Left colon (tissue), 2 donors: ENCODE measurements around the gene ARFGAP1. TPM values are rescaled to one million over a fixed set of nuclear protein-coding genes. Genes with fewer than 3 reads are reported as not detected.
A peak's percentile ranks its signal among the peaks of the same experiment; 100 is the strongest.
"Not testable (repeated sequence)": the region's sequence is repeated elsewhere in the genome, so short reads cannot be mapped to it uniquely, and the experiment has no call there.

Experiments
- ATAC-seq: fragments of 200-7000 bp; cut with Tn5 transposase; one replicate; pipeline ENCODE4 v1.9.1; 2020; ENCODE audit warnings: mild to moderate bottlenecking, moderate library complexity
- DNase-seq, 2 donors: peaks; one replicate each; pipeline ENCODE4 v3.0.0-alpha.2; 2020
- intact Hi-C, 2 donors: fragments of 100-400 bp; cut with DNase I in 1 of 2; cut with micrococcal nuclease in 1 of 2; formaldehyde crosslinking; loops; one replicate each; pipeline versions ENCODE4 v1.11.2 to v1.14.0; 2022; cut with DNase I, micrococcal nuclease
- total RNA-seq, 2 donors: library from RNA; stranded (reverse); fragmentation: NEBNext Ultra II Directional; extraction: Animal tissue kit (Norgen Biotek cat#: 25700); gene quantifications; one replicate each; pipeline ENCODE4 v1.2.1, GENCODE V29; 2021
- donor health status: DM: no; HTN: no; CAD: no.
- donor health status: DM: yes; HTN: yes; CAD: no.

ARFGAP1 gene
- total RNA-seq, 2 donors from 2014 or later, result 67.4 to 95.2 TPM

- intact Hi-C loops, result loop anchor here in 1 of 2 donors (10.0 kb wide), 1 partner anchor 183 kb away; no protein-coding TSS in a partner anchor
- DNase-seq (no peak), ATAC-seq (no peak)
Measured at GRCh38 chr20:63238031-63238430, 34.6 kb upstream of the ARFGAP1 start.

- intact Hi-C loops, result loop anchor here in 1 of 2 donors (10.0 kb wide), 1 partner anchor 184 kb away; no protein-coding TSS in a partner anchor
- ATAC-seq (peak; percentile 63), DNase-seq (no peak)
Measured at GRCh38 chr20:63238514-63239125, 34.0 kb upstream of the ARFGAP1 start.

GRCh38 chr20:63239431-63239830 lies 33.2 kb upstream of the ARFGAP1 start:
- DNase-seq (no peak), ATAC-seq (no peak)
- intact Hi-C loops, result loop anchor here in 1 of 2 donors (10.0 kb wide), 1 partner anchor 185 kb away; no protein-coding TSS in a partner anchor

- DNase-seq, result no peak
- no peak for ATAC-seq
- intact Hi-C loops, result no loop called here
Measured at GRCh38 chr20:63240004-63240403, 32.6 kb upstream of the ARFGAP1 start.

GRCh38 chr20:63241272-63241671 lies 31.3 kb upstream of the ARFGAP1 start:
- ATAC-seq (no peak), DNase-seq (no peak)
- intact Hi-C loops, result no loop called here

- intact Hi-C loops, result no loop called here
- DNase-seq (no peak), ATAC-seq (no peak)
Measured at GRCh38 chr20:63242736-63243135, 29.9 kb upstream of the ARFGAP1 start.

GRCh38 chr20:63243604-63244247 lies 28.9 kb upstream of the ARFGAP1 start:
- no peak for ATAC-seq
- DNase-seq, result no peak
- intact Hi-C loops, result no loop called here

GRCh38 chr20:63244468-63244867 lies 28.1 kb upstream of the ARFGAP1 start:
- no peak for DNase-seq
- no peak for ATAC-seq
- intact Hi-C loops, result no loop called here

- intact Hi-C loops, result no loop called here
- ATAC-seq (peak; percentile 45), DNase-seq (peak in 1 of 2 donors; percentile 29)
Measured at GRCh38 chr20:63246490-63247288, 25.9 kb upstream of the ARFGAP1 start.

GRCh38 chr20:63247671-63248228 lies 24.9 kb upstream of the ARFGAP1 start:
- no peak for DNase-seq
- intact Hi-C loops, result no loop called here
- ATAC-seq, result no peak

GRCh38 chr20:63248835-63249591 lies 23.6 kb upstream of the ARFGAP1 start:
- ATAC-seq (no peak), DNase-seq (no peak)
- intact Hi-C loops, result no loop called here

GRCh38 chr20:63249891-63250290 lies 22.7 kb upstream of the ARFGAP1 start:
- no peak for ATAC-seq
- no peak for DNase-seq
- intact Hi-C loops, result no loop called here

- ATAC-seq, DNase-seq, intact Hi-C loops: not testable (repeated sequence)
Measured at GRCh38 chr20:63251350-63251749, 21.3 kb upstream of the ARFGAP1 start.

GRCh38 chr20:63252284-63252711 lies 20.3 kb upstream of the ARFGAP1 start:
- no peak for DNase-seq
- ATAC-seq, result no peak
- intact Hi-C loops, result no loop called here

- intact Hi-C loops, result no loop called here
- ATAC-seq (no peak), DNase-seq (no peak)
Measured at GRCh38 chr20:63253065-63253437, 19.6 kb upstream of the ARFGAP1 start.

GRCh38 chr20:63253438-63254231 lies 19.0 kb upstream of the ARFGAP1 start:
- DNase-seq (no peak), ATAC-seq (no peak)
- intact Hi-C loops, result no loop called here

- intact Hi-C loops, result no loop called here
Measured at GRCh38 chr20:63254232-63254605, 18.4 kb upstream of the ARFGAP1 start, which contains the start of gene NKAIN4. Gene NKAIN4, minus strand, starts transcription at chr20:63254463. Its CDS starts 13 bp downstream, at chr20:63254450.

More at GRCh38 chr20:63254232-63254605, 18.4 kb upstream of the ARFGAP1 start, which contains the start of gene NKAIN4:
- DNase-seq (no peak), ATAC-seq (no peak)
